NCI-H446 treated with DMSO at 0.1 percent for 48 hours (cell line): Measurements from ENCODE around the gene CKAP4.
A peak's percentile ranks its signal among the peaks of the same experiment; 100 is the strongest.

Source experiments
- DNase-seq: peaks from one replicate; lab custom pipeline; 2025; lab: John Stamatoyannopoulos, UW

Gene CKAP4

DNA sequence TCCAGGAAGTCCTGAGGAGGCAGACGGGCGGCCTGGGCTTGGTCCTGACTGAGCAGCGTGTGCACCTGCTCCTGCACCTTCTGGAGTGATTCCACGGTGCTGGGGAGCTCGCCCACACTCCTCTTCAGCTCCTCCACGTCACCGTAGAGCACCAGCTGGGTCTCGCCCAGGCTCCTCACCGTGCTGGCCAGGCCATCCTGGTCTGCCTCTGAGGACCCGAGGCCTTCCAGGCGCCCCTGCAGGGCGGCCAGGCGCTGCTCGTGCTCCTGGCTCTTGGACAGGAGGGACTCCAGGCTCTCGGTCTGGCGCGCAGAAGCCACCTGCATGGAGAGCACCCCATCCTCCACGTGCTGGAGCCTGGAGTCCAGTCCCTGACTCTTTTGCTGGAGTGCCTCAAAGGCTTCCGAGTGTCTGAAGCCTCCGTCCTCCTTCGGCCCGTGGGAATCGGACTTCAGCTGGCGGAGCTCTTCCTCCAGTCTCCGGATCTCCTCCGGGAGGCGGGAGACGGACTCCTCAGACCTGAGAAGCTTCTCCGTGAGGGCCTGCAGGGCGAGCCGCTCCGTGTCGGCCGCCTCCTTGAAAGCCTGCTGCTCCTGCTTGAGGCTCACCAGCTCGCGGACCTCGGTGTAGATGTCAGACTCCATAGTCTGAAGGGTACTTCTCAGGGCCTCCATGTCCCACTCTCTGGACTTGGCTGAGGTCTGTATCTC lies 8.4 kb downstream of the CKAP4 start:
- no peak for DNase-seq

DNA sequence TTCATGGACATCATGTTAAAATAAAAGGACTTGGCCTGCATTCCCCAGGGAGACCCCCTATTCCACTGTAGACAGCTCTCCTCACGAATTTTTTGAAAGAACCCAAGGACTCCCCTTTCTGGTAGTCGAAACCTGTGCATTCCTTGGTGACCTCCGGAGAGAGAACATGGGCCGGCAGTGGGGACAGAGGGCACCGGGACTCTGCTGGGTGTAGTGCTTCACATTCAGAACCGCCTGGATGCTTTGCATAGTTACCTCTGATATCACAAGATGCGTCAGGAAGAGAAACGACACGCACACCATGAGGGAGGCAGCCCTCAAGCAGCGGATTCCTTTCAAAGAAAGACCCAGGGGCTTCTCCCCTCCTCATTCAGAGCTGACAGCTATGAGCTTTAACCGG lies 9.7 kb downstream of the CKAP4 start:
- DNase-seq = no peak

DNA sequence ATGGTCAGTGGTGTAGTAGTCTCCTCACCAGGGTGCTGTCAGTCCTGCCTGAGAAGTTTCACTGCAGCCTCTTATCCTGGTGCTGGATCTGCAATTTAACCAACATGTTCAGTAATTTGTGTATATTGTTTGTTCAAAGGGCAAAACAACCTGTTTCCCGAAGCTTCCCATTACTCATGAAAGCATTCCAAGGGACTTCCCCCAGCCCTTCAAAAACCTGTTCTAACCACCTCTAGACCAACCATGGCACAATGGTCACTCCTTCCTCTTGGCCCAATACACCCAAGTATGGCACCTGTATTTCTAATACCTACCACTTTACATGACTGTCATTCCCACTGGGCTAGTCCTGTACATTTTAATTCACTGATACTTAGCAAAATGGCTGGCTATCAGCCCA lies 12.1 kb downstream of the CKAP4 start:
- no peak for DNase-seq

DNA sequence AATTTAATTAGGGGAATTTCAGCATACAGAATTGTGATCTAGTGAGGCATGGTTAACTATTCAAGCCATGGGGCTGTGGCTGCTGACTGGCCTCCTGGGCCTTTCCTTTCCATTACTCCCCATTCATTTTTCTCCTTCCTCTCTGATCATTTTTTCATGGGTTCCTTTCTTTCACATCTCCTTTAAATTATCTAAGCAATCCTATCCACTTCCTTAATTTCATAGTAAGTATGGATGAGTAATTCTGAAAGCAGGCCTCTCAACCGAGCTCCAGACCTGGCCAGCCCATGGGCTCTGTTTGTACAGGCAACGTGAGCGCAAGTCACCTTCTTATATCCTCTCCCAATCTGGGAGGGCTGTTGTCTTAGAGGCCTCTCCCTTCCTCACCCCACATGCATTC lies 13.4 kb downstream of the CKAP4 start:
- no peak for DNase-seq

DNA sequence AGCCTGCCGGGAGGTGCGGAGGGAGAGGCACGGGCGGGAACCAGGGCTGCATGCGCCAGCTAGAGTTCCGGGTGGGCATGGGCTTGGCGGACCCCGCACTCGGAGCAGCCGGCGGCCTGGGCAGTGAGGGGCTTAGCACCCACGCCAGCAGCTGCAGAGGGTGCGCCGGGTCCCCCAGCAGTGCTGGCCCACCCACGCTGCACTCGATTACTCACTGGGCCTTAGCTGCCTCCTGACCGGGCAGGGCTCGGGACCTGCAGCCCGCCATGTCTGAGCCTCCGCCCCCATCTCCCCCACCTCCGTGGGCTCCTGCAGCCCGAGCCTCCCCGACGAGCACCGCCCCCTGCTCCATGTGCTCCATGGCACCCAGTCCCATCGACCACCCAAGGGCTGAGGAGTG lies 14.8 kb downstream of the CKAP4 start:
- no peak for DNase-seq

DNA sequence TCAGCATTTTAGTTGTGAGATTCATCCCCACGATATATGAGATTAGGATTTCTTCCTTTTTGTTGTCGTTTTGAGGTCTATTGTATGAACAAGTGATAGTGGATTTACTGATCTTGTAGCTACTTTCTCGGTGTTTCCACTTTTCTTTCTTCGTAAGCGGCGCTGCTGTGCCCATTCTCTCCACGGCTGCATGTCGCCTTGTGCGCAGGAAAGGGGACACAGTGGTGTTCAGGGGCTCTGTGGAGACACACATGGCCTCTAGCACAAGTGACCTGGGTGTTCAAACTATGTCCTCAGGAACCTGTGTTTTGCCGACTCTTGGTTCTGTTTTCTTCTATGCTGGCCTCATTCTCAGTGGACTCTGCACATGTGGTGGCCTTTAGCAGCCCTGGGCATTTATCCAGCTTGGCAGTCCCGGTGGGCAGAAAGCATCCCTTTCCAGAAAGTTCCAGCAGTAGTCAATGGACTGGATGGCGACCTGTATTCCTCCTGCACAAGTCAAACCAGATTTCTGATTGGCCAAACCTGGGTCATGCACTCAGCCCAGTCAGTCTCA lies 18.7 kb downstream of the CKAP4 start:
- no peak for DNase-seq

DNA sequence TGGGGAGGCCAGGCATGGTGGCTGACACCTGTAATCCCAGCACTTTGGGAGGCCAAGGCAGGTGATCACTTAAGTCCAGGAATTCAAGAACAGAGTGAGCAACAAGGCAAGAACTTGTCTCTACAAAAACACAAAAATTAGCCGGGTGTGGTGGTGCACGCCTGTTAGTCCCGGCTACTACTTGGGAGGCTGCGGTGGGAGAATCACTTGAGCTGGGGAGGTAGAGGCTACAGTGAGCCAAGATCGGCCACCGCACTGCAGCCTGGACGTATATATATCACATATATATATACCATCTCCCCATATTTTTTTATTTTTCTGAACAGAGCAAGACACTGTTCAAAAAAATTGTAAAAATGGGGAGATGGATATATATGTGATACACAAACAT lies 19.5 kb downstream of the CKAP4 start:
- DNase-seq = no peak

DNA sequence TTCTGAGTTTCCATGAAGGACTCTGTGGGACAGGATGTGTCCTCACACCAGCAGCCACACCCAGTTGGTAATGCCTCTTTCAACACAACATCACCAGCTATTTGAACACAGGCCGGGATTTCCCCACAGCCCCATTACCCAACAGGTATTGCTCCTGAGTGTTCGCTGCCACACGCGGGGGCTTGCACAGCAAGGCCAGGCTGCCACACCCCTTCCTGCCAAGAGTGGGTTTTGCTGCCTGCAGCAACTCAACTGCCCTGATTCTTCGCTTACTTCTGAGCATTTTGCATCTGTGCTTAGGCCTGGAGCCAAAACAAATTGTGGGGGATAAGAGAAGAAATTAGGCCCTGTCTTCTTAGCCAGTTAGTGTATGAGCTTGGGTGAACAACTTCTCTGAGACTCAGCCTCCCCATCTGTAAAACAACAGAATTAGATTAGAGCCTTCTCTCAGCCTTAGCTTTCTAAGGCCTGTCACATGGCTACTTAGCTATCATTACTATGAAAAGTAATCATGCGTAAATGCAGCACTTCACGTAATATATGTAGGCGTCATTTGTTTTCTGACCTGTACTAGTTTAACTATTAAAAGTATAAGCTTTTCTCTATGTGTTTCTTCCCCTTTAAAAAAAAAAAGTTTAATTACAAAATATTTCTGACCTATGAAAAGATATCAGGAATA lies 20.0 kb downstream of the CKAP4 start:
- no peak for DNase-seq

DNA sequence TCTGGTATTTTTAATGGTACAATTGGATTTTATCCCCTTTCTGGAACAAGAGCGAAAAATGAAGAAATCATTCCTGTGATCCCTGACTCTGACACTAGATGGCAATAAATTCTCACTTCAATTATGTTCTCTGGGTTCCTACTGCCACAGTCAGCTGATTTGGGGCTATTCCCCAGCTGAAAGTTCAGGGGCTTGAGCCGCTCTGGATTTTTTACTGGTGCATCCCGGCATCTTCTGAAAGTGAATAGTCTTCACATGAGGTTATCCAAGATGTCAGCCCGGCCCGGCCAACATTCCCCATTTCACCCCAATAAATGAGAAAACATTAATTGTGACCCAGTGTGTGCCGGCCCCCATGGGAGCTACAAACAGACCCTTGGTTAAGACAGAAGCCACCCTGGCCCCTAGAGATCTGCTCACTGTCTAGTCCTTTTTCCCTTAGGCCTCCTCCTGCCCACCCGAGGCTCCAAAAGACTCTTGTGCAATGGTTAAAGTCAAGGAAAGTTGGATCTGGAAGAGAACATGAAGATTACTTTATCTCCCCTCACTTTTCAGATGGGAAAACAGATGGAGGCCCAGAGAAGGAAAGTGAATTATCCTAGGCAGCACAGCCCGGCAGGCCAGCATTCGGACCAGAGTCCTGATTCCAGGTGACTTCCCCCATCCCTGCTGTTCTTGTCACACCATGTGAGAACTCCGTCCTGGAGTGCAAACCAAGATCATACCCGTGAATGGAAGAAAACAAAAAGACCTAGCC lies 20.8 kb downstream of the CKAP4 start:
- DNase-seq = no peak

DNA sequence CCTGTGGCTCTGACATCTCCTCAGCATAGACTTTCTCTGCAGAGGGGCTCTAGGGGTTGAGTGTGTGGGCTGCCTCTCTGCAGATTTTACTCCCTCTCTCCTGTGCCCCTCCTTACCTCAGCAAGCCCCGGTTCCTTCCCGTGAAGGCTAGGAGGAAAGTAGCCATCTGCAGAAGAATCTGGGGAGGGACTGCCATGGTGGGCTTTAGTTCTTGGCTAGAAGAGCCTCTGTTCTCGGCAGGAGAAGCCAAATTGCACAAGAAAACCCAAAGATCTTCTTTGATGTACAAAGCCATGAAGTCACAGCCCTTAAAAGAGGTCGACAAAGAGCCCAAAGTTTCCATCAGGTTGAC lies 23.5 kb downstream of the CKAP4 start:
- no peak for DNase-seq

DNA sequence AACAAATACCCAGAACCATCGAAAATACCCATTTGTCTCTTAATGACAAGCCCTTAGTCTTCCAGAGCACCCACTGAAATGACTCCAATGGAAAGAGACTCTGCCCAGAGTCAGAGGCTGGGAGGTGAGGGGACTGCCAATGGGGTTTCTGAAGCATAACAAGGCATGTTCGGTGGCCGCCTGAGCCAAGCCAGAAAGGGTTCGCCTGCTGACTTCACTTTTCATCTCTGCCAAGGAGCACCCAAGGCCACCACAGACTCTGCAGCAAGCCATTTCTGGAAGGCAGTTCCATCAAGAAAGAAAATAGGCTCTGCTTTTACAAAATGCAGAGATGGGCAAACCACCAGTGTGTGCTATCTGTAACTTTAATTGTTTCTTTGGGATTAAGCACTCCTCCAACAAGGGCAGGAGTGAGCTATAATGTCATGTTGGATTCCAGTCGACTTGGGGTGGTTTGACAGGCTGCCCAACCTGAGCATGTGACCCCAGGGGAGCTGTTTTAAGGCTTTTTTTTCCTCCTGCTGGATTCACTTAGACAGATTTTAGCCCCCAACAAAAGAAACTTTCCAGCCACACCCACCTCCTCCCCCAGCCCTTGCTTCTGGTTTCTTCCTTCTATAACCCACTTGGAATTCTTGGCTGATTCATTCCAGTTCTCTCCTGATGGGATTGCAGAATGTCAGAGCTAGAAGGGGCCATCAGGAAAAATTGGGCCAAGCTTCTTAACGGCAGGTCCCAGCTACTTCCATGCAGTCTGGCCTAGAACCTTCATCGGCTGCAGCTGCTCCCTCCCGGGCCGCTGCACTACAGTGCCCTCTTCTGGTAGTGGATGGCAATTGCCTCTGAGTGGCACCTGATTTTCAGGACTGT lies 24.1 kb downstream of the CKAP4 start:
- DNase-seq = peak; percentile 48

DNA sequence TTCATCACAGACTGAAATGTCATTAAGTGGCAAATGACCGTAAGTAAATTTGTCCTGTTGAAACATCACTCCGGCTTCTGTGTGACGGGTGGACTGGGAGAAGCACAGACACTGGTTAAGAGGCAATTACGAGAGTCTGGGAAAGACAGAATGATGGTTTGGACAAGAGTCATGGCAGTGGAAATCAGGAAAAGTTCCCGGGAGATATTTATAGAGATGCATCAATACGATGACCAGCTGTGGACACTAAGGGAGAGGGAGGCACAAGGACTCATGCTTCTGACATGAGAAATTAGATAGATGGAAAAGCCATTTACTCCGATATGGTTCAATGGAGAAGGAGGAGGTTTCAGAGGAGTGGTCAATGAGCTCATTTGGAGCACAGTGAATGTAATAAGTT lies 27.3 kb downstream of the CKAP4 start:
- DNase-seq = no peak

DNA sequence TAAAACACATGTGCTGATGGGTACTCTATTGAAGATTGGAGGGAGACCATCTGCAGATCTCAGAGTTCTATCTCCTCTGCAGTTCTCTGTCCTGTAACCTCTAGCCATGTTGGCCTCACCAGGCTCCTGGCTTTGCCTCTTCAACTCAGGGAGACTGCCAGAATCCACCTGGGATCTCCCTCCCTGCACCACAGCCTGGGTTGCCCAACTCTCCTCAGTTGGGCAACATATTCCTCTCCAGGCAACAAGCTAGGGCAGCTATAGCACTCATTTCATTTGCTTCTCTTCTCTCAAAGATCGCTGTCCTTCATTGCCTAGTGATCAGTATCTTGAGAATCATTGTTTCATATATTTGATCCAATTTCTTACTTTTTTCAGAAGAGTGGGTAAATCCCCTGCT lies 28.8 kb downstream of the CKAP4 start:
- no peak for DNase-seq

DNA sequence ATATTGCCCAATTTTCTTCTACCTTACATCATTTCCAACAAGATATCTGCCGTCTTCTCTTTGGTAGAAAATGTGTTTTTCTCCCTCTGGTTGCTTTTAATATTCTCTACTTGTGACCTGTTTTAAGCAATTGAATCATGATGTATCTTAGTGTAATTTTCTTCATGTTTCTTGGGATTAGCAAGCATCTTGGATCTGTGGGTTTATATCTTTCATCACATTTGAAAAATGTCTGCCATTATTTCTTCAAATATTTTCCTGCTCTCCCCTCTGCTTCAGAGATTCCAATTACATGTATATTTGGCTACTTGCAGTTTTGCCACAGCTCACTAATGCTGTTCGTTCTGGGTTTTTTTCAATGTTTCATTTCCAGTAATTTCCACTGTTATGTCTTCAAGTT lies 30.1 kb downstream of the CKAP4 start:
- no peak for DNase-seq

DNA sequence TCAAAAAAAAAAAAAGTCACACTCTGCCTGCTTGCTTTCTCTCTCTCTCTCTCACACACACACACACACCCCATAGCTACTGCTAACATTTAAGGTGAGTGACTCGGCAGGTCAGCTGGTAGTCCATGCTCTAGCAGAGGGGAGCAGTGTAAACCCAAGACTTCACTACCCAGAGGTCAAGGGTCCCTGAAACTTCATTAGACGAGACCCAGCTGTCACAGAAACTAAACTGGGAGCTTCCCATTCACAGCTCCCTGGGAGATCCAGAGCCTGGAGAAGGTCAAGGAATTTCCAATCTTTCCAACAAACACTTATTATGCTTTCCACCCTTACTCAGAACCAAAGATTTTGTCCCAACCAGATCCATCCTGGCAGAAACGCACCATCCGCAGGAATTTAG lies 33.2 kb downstream of the CKAP4 start:
- no peak for DNase-seq

DNA sequence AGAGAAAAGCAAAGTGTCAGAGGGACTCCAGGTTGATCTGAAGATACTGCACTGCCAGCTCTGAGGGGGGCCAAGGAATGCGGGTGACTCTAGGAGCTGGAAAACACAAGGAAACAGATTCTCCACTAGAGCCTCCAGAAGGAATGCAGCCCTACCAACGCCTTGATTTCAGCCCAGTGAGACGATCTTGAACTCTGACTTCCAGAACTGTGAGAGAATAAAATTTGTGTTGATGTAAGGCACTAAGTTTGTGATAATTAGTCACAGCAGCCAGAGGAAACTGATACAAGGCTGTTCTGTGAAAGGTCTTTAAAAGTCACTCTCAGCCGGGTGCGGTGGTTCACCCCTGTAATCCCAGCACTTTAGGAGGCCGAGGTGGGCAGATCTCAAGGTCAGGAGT lies 34.2 kb downstream of the CKAP4 start:
- DNase-seq = no peak

DNA sequence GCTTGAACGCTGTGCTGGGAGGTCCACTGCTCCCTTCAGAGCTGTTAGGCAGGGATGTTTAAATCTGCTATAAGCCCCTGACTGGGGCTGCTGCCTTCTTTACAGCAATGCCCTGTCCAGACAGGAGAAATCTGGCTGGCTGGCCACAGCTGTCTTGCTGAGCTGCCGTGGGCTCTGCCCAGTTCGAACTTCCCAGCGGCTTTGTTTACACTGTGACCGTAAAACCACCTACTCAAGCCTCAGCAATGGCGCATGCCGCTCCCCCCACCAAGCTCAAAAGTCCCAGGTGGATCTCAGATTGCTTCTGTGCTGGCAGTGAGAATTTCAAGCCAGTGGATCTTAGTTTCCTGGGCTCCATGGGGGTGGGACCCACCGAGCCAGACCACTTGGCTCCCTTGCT lies 35.8 kb downstream of the CKAP4 start:
- no peak for DNase-seq

DNA sequence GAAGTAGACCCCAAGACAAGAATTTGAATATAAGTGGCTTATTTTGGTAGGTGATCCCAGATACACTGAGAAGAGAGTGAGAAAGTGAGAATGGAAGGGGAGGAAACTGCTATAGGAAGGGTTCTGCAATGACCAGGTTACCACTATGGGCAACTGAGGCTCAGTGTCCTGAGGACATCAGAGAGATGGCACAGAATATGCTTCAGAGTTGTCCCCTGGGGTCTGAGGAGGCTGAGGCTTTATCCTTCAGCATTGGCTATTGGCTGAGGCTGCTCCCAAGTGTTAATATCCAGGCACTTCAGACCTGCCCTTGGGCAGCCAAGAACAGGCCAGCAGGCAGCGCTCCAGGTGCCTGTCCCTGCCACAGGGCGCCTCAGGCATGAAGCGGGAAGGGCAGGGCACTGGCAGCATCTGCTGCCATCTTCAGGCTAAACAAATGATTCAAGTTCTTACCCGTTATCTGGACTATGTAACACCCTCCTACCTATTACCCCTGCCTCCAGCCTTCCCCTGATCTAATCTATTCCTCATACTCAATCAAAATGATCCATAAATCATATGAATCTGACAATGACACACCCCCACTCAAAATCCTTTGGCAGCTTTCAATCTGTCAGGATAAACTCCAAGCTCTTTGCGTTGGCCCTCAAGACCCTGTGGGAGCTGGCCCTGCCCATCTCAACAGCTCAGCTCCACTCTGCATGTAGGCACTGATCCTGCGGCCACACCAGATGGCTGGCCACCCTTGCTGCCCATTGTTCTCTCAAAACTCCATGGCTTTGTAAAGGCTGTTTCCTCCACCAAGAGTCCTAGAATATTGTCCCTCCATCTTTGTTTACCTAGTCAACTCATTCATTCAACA lies 42.4 kb downstream of the CKAP4 start:
- peak; percentile 44 for DNase-seq

DNA sequence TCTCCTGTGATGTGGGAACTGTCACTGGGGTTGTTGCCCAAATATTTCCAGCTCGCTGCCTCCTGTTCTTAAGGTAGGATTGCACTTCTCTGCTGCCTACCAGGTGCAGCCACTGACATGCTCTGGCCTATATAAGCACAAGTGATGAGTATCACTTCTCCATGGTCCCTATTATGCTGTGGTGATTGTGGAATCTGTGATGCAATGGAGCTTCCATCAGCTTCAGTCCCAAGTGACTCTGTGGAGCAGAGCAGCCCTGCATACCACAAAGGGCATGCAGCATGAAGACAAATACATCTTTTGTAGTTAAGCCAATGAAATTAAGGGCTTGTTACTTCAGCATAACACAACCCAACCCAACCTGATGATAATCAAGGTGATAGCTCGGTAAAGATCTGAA lies 43.5 kb downstream of the CKAP4 start:
- no peak for DNase-seq

DNA sequence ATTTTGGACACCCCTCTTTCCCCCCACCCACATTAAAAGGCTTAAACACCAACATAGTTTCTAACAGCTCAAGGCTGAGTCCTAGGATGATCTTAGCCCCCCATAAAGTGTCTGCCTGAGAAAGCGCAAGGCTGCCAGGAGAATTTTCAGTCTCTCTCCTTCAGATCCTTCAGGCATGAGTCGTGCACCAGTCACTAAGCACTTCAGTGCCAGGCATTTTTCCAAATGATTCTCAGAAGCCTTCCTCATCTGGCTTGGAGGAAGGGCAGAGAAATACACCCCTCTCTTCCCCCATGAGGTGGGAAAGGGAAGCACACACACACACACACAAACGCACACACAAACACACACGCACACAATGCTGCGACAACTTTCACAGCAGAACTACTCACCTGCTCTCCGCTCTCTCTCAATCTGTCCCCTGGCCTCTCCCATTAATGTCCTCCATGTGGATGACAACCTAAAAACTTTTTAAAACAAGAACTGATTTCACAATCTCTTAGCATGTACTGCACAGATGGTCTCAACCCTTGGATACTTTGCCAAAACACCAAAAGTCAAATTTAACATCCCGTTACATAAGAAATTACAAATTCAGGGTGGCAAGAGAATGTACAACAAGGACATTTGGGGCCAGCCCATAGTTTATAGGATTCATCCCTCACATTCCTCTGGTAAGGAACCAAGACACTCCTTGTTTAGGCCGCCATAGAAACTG lies 49.8 kb downstream of the CKAP4 start:
- no peak for DNase-seq

DNA sequence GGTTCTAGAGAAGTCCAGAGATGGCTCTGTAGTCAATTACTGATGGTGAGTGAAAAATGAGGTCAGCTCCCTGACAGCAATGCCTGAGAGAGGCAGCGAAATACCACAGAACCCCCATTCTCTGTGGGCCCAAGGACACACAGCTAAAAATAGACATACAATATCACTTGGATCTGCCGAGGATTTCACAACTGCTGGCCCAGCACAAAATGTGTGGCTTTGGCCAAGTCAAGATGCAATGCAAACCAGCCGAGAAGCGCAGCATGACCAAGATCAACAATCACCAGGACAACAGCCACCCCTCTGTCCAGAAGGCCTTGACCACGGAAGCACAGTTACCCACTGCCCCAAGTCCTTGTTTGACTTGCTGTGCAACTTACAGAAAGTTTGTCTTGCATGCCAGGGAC lies 52.2 kb downstream of the CKAP4 start:
- DNase-seq = no peak
